A549 (cell line): ENCODE data around the gene PAX1. TPM values are rescaled to one million over a fixed set of nuclear protein-coding genes. Genes with fewer than 3 reads are reported as not detected.

Experiments
- ATAC-seq, 2 experiments: fragments of 200-7000 bp in 1 of 2; fragments of >200 bp in 1 of 2; cut with Nextera tagmentation in 1 of 2; cut with Tn5 transposase in 1 of 2; 3 replicates each; pipeline versions ENCODE4 v1.8.0 to v1.9.1; 2018 to 2020; ENCODE audit warnings: mild to moderate bottlenecking in 1 of 2, moderate library complexity in 1 of 2
- CTCF ChIA-PET: fragments of 300-600 bp; sonication (Branson Sonifier 250); formaldehyde crosslinking; extraction: SDS; loops from one replicate; lab custom pipeline; 2021; ENCODE audit warnings: antibody characterized with exemption, inconsistent platforms; lab: Yijun Ruan, JAX
- POLR2A ChIA-PET: fragments of 350-600 bp; formaldehyde crosslinking; extraction: SDS; loops from one replicate; lab custom pipeline; 2021; ENCODE audit warnings: antibody characterized with exemption, inconsistent platforms; lab: Yijun Ruan, JAX
- DNase-seq, 2 experiments: peaks; one replicate each; pipeline versions ENCODE4 v3.0.0 to v3.0.0-alpha.2; 2011 to 2016; ENCODE audit warnings: low read depth in 1 of 2, low spot score in 1 of 2
- FAIRE-seq: peaks from 2 replicates; lab custom pipeline; 2011; peaks lifted over from hg19 to GRCh38; lab: Jason Lieb, UNC
- H3K27ac ChIP-seq, 2 experiments: fragments of >200 bp; sonication (Bioruptor Twin); formaldehyde crosslinking; 3 replicates each; pipeline ENCODE4 v1.5.1; 2016 to 2017
- H3K4me1 ChIP-seq: fragments of >200 bp; sonication (Bioruptor Twin); formaldehyde crosslinking; 3 replicates; pipeline ENCODE4 v1.6.1; 2016
- H3K4me2 ChIP-seq: fragments of >200 bp; sonication (Bioruptor Twin); formaldehyde crosslinking; 3 replicates; pipeline ENCODE4 v1.6.1; 2016
- H3K4me3 ChIP-seq: fragments of >200 bp; sonication (Bioruptor Twin); formaldehyde crosslinking; 3 replicates; pipeline ENCODE4 v1.5.1; 2016
- H3K9me3 ChIP-seq: fragments of >200 bp; sonication (Bioruptor Twin); formaldehyde crosslinking; 3 replicates; pipeline ENCODE4 v1.6.1; 2016
- CBX8 ChIP-seq: fragments of 200-600 bp; sonication (generic); IDR thresholded peaks from 2 replicates; pipeline ENCODE4 v1.6.1; 2016
- CHD2 ChIP-seq: fragments of 150-350 bp; IDR thresholded peaks from 2 replicates; pipeline ENCODE4 v1.6.1; 2014; ENCODE audit warnings: low read length; ENCODE audit not compliant: partially characterized antibody
- CHD4 ChIP-seq: fragments of 200-600 bp; sonication (generic); IDR thresholded peaks from 2 replicates; pipeline ENCODE4 v1.6.1; 2016; ENCODE audit warnings: antibody characterized with exemption, mild to moderate bottlenecking, borderline replicate concordance
- EHMT2 ChIP-seq: fragments of 200-600 bp; sonication (generic); IDR thresholded peaks from 2 replicates; pipeline ENCODE4 v1.6.1; 2016; ENCODE audit warnings: antibody characterized with exemption, low read depth, mild to moderate bottlenecking, moderate library complexity
- EP300 ChIP-seq, 2 experiments: fragments of >200 bp; sonication (Bioruptor Twin); formaldehyde crosslinking; IDR thresholded peaks; 2 replicates in 1 of 2; 3 replicates in 1 of 2; pipeline ENCODE4 v1.6.1; 2016 to 2017
- FOSB ChIP-seq: fragments of 250-450 bp; sonication (Bioruptor Pico); IDR thresholded peaks from 2 replicates; pipeline ENCODE4 v1.5.0; 2020; ENCODE audit warnings: mild to moderate bottlenecking, moderate library complexity
- FOXS1 ChIP-seq: fragments of 250-450 bp; sonication (Bioruptor Pico); IDR thresholded peaks from 2 replicates; pipeline ENCODE4 v1.5.0; 2020; ENCODE audit warnings: mild to moderate bottlenecking, moderate library complexity
- GATA3 ChIP-seq: IDR thresholded peaks from 2 replicates; pipeline ENCODE4 v1.6.1; 2012; ENCODE audit warnings: borderline replicate concordance
- HDAC2 ChIP-seq: fragments of 200-600 bp; sonication (generic); IDR thresholded peaks from 2 replicates; pipeline ENCODE4 v1.6.1; 2016
- HOXA7 ChIP-seq: fragments of 250-450 bp; sonication (Bioruptor Pico); IDR thresholded peaks from 2 replicates; pipeline ENCODE4 v1.5.0; 2020; ENCODE audit warnings: mild to moderate bottlenecking, moderate library complexity
- HOXB13 ChIP-seq: fragments of 250-450 bp; sonication (Bioruptor Pico); IDR thresholded peaks from 2 replicates; pipeline ENCODE4 v1.5.0; 2020; ENCODE audit warnings: low read depth, mild to moderate bottlenecking, moderate library complexity
- HOXB5 ChIP-seq: fragments of 250-450 bp; sonication (Bioruptor Pico); IDR thresholded peaks from 2 replicates; pipeline ENCODE4 v1.5.0; 2020; ENCODE audit warnings: mild to moderate bottlenecking, moderate library complexity
- JUNB ChIP-seq: fragments of >200 bp; sonication (Bioruptor Twin); formaldehyde crosslinking; IDR thresholded peaks from 2 replicates; pipeline ENCODE4 v1.6.1; 2016
- MAFK ChIP-seq: fragments of 450-650 bp; IDR thresholded peaks from 2 replicates; pipeline ENCODE4 v1.6.1; 2014; ENCODE audit not compliant: partially characterized antibody
- MAZ ChIP-seq: fragments of 150-350 bp; IDR thresholded peaks from 2 replicates; pipeline ENCODE4 v1.6.1; 2014; ENCODE audit warnings: antibody characterized with exemption, low read depth, low read length, borderline replicate concordance
- NPAS2 ChIP-seq: fragments of 250-450 bp; sonication (Bioruptor Pico); IDR thresholded peaks from 2 replicates; pipeline ENCODE4 v1.8.0; 2022; ENCODE audit warnings: mild to moderate bottlenecking, moderate library complexity, borderline replicate concordance
- RAD21 ChIP-seq, 2 experiments: fragments of >200 bp in 1 of 2; sonication (Bioruptor Twin) in 1 of 2; formaldehyde crosslinking in 1 of 2; IDR thresholded peaks in 1 of 2; conservative IDR thresholded peaks in 1 of 2; 2 replicates in 1 of 2; 3 replicates in 1 of 2; pipeline ENCODE4 v1.6.1; 2012 to 2018; ENCODE audit warnings: inconsistent platforms in 1 of 2
- RCOR1 ChIP-seq: fragments of 150-350 bp; IDR thresholded peaks from 2 replicates; pipeline ENCODE4 v1.6.1; 2014; ENCODE audit warnings: antibody characterized with exemption, low read length, low read depth
- RFX5 ChIP-seq: fragments of 450-650 bp; IDR thresholded peaks from 2 replicates; pipeline ENCODE4 v1.7.1; 2014; ENCODE audit warnings: antibody characterized with exemption, mild to moderate bottlenecking, moderate library complexity
- RNF2 ChIP-seq: fragments of 200-600 bp; sonication (generic); IDR thresholded peaks from 2 replicates; pipeline ENCODE4 v1.6.1; 2016; ENCODE audit warnings: low read depth, mild to moderate bottlenecking, antibody characterized with exemption, moderate library complexity, borderline replicate concordance
- TFCP2L1 ChIP-seq: fragments of 250-450 bp; sonication (Bioruptor Pico); IDR thresholded peaks from 2 replicates; pipeline ENCODE4 v1.5.0; 2021; ENCODE audit warnings: mild to moderate bottlenecking
- WGBS: methylation state at CpG from one replicate; pipeline ENCODE4 v1.1.6; 2017; ENCODE audit errors: missing lambda C conversion rate; 5-methylcytosine and 5-hydroxymethylcytosine counted together
- polyA plus RNA-seq, 4 experiments: library from polyadenylated mRNA; depleted of rRNA in 3 of 4; stranded (reverse); fragments of >200 nt; fragmentation: RNase III in 1 of 4; extraction: RNeasy Plus Mini Kit Qiagen cat#74134 plus additional on column Dnase treatment in 1 of 4; gene quantifications; 2 replicates in 3 of 4; 3 replicates in 1 of 4; pipeline ENCODE4 v1.2.3, GENCODE V29; 2011 to 2017
- TF ChIP-seq, protein P1 (sequence below): fragments of 250-450 bp; sonication (Bioruptor Pico); IDR thresholded peaks from 2 replicates; pipeline ENCODE4 v1.5.0; 2021; ENCODE audit warnings: mild to moderate bottlenecking, moderate library complexity, borderline replicate concordance
- TF ChIP-seq, protein P2 (sequence below): fragments of >200 bp; sonication (Bioruptor Twin); formaldehyde crosslinking; IDR thresholded peaks from 3 replicates; pipeline ENCODE4 v1.5.1; 2016
- TF ChIP-seq, protein P3 (sequence below): fragments of 150-350 bp; IDR thresholded peaks from 2 replicates; pipeline ENCODE4 v1.6.1; 2014; ENCODE audit warnings: low read depth, mild to moderate bottlenecking, low read length

PAX1 gene
- polyA plus RNA-seq, 2 of the 4 experiments (the other 2 are of a cell fraction), result not detected

DNA sequence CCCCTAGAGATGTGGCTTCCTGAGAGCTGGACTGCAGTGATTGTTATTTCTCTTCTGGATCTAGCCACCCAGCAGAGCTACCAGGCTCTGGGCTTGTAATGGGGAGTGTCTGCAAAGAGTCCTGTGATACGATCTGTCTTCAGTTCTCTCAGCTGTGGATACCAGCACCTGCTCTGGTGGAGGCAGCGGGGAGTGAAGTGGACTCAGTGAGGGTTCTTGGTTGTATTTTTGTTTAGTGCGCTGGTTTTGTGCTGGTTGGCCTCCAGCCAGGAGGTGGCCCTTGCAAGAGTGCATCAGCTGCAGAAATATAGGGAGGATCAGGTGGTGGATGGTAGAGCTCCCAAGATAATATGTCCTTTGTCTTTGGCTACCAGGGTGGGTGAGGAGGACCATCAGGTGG is 33.7 kb downstream of the PAX1 start:
- FAIRE-seq (no peak), DNase-seq (no peak), ATAC-seq (no peak)
- TF ChIP-seq FOSB, result no peak
- no peak for TF ChIP-seq RFX5
- no peak for TF ChIP-seq EHMT2
- no peak for TF ChIP-seq HDAC2
- TF ChIP-seq MAFK, result no peak
- TF ChIP-seq, protein P1, sequence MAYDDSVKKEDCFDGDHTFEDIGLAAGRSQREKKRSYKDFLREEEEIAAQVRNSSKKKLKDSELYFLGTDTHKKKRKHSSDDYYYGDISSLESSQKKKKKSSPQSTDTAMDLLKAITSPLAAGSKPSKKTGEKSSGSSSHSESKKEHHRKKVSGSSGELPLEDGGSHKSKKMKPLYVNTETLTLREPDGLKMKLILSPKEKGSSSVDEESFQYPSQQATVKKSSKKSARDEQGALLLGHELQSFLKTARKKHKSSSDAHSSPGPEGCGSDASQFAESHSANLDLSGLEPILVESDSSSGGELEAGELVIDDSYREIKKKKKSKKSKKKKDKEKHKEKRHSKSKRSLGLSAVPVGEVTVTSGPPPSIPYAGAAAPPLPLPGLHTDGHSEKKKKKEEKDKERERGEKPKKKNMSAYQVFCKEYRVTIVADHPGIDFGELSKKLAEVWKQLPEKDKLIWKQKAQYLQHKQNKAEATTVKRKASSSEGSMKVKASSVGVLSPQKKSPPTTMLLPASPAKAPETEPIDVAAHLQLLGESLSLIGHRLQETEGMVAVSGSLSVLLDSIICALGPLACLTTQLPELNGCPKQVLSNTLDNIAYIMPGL, result no peak
- TF ChIP-seq GATA3, result no peak
- TF ChIP-seq EP300 (IDR thresholded peaks at IDR 0.05), result no peak
- TF ChIP-seq, protein P2, sequence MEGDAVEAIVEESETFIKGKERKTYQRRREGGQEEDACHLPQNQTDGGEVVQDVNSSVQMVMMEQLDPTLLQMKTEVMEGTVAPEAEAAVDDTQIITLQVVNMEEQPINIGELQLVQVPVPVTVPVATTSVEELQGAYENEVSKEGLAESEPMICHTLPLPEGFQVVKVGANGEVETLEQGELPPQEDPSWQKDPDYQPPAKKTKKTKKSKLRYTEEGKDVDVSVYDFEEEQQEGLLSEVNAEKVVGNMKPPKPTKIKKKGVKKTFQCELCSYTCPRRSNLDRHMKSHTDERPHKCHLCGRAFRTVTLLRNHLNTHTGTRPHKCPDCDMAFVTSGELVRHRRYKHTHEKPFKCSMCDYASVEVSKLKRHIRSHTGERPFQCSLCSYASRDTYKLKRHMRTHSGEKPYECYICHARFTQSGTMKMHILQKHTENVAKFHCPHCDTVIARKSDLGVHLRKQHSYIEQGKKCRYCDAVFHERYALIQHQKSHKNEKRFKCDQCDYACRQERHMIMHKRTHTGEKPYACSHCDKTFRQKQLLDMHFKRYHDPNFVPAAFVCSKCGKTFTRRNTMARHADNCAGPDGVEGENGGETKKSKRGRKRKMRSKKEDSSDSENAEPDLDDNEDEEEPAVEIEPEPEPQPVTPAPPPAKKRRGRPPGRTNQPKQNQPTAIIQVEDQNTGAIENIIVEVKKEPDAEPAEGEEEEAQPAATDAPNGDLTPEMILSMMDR, result no peak
- TF ChIP-seq RCOR1, result no peak
- TF ChIP-seq NPAS2 (CRISPR knock-in tag), result no peak
- no peak for TF ChIP-seq CBX8
- TF ChIP-seq FOXS1 (CRISPR knock-in tag), result no peak
- no peak for TF ChIP-seq HOXB5 (CRISPR knock-in tag)
- TF ChIP-seq CHD2, result no peak
- H3K27ac ChIP-seq, result no peak overlapping the region
- no peaks in the 10 kb centered on the region for H3K4me1 ChIP-seq
- CTCF ChIA-PET, result interaction anchor here (1.2 to 2.6 kb wide), 2 partner anchors 20 to 28 kb away, joined by 3 to 8 read pairs; no protein-coding TSS in a partner anchor
- POLR2A ChIA-PET, result no interaction called here
- H3K9me3 ChIP-seq, result no peaks in the 10 kb centered on the region
- no peak overlapping the region for H3K4me2 ChIP-seq
- H3K4me3 ChIP-seq, result no peak overlapping the region
- WGBS, result 3% methylated on average over 3 of the region's 3 CpGs

DNA sequence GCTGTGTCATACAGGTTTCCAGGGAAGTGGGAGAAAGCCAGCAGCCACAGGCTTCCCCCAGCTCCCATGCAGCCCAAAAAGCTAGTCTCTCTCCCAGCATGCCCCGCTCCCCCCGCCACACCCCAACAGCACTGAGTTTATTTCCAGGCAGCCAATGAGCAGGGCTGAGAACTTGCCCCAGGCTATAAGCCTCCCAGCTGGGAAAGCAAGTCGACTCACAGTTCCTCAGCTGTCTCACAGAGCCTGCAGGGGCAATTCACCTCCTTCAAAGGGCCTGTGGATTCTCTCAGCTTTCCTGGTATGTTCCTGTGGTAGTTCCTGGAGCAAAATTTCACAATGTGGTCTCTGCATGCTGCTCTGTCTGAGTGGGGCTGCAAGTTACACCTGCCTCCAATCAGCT is 34.2 kb downstream of the PAX1 start:
- no peak overlapping the region for H3K27ac ChIP-seq
- FAIRE-seq, result no peak
- no peak overlapping the region for H3K4me2 ChIP-seq
- H3K4me1 ChIP-seq, result no peaks in the 10 kb centered on the region
- ChIA-PET POLR2A (no interaction called here), CTCF (interaction anchor here (2.6 kb wide), 1 partner anchor 20 kb away, joined by 8 read pairs; no protein-coding TSS in a partner anchor)
- H3K4me3 ChIP-seq, result no peak overlapping the region
- no peak for ATAC-seq
- no peak for TF ChIP-seq RAD21 (conservative IDR thresholded peaks at IDR 0.05 in 1 of 2, IDR thresholded peaks at IDR 0.05 in 1 of 2)
- TF ChIP-seq, protein P2, result no peak
- TF ChIP-seq JUNB, result no peak
- no peak for TF ChIP-seq CHD4
- TF ChIP-seq HOXB5 (CRISPR knock-in tag), result no peak
- TF ChIP-seq TFCP2L1 (CRISPR knock-in tag), result no peak
- no peak for TF ChIP-seq HDAC2
- TF ChIP-seq MAZ, result no peak
- no peak for TF ChIP-seq HOXA7 (CRISPR knock-in tag)
- TF ChIP-seq HOXB13 (CRISPR knock-in tag), result no peak
- no peak for TF ChIP-seq RFX5
- no peak for TF ChIP-seq RNF2
- TF ChIP-seq, protein P3, sequence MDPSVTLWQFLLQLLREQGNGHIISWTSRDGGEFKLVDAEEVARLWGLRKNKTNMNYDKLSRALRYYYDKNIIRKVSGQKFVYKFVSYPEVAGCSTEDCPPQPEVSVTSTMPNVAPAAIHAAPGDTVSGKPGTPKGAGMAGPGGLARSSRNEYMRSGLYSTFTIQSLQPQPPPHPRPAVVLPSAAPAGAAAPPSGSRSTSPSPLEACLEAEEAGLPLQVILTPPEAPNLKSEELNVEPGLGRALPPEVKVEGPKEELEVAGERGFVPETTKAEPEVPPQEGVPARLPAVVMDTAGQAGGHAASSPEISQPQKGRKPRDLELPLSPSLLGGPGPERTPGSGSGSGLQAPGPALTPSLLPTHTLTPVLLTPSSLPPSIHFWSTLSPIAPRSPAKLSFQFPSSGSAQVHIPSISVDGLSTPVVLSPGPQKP, result no peak
- no peaks in the 10 kb centered on the region for H3K9me3 ChIP-seq
- WGBS, result 0% methylated on average over 3 of the region's 3 CpGs
- DNase-seq, result no peak
